ENCODE results near the gene PRR16.

The PRR16 gene

GRCh38 chr5:120449501-120449900 is 14.6 kb upstream of the PRR16 start:
- Histone ChIP-seq H3K4me2 (ENCODE audit: low read depth, low read length) (no peak overlapping the region), H3K27me3 (replicated peaks; ENCODE audit: insufficient read depth, low read length) (no peaks in the 10 kb centered on the region), H3K9me3 (replicated peaks; ENCODE audit: insufficient read depth, low read length) (no peaks in the 10 kb centered on the region), H4K20me1 (ENCODE audit: insufficient read depth, low read length) (no peaks in the 10 kb centered on the region), H3K79me2 (ENCODE audit: low read length) (no peaks in the 10 kb centered on the region), H3K27ac (ENCODE audit: low read length) (no peak overlapping the region), H3K9ac (ENCODE audit: low read length) (no peak overlapping the region), H3K36me3 (replicated peaks; ENCODE audit: insufficient read depth, low read length) (no peaks in the 10 kb centered on the region), H3K4me1 (ENCODE audit: low read length) (no peaks in the 10 kb centered on the region), H3K9me2 (replicated peaks; ENCODE audit: insufficient read depth, low read length) (no peaks in the 10 kb centered on the region), H2AFZ (ENCODE audit: low read length) (no peak overlapping the region), H3K4me3 (ENCODE audit: low read length) (no peak overlapping the region), H3F3A (ENCODE audit: insufficient read depth, low read length) (no peaks in the 10 kb centered on the region)
- DNase-seq = no peak
- no peak for TF ChIP-seq EZH2 (optimal IDR thresholded peaks at IDR 0.05; ENCODE audit: low read depth, low read length)
- TF ChIP-seq CTCF (IDR thresholded peaks at IDR 0.05; ENCODE audit: low read length) = no peak
- no peak for TF ChIP-seq EZH2phosphoT487 (IDR thresholded peaks at IDR 0.05; ENCODE audit: low read length)

GRCh38 chr5:120450910-120451309 is 13.2 kb upstream of the PRR16 start:
- H3K9me2 ChIP-seq (replicated peaks; ENCODE audit: insufficient read depth, low read length) = no peaks in the 10 kb centered on the region
- H3K27ac ChIP-seq (ENCODE audit: low read length) = no peak overlapping the region
- DNase-seq = no peak
- H3K27me3 ChIP-seq (replicated peaks; ENCODE audit: insufficient read depth, low read length) = no peaks in the 10 kb centered on the region
- no peaks in the 10 kb centered on the region for H3K9me3 ChIP-seq (replicated peaks; ENCODE audit: insufficient read depth, low read length)
- no peaks in the 10 kb centered on the region for H3F3A ChIP-seq (ENCODE audit: insufficient read depth, low read length)
- no peak overlapping the region for H3K4me2 ChIP-seq (ENCODE audit: low read depth, low read length)
- H3K36me3 ChIP-seq (replicated peaks; ENCODE audit: insufficient read depth, low read length) = no peaks in the 10 kb centered on the region
- H4K20me1 ChIP-seq (ENCODE audit: insufficient read depth, low read length) = no peaks in the 10 kb centered on the region
- H3K79me2 ChIP-seq (ENCODE audit: low read length) = no peaks in the 10 kb centered on the region
- TF ChIP-seq CTCF (IDR thresholded peaks at IDR 0.05; ENCODE audit: low read length) (no peak), EZH2 (optimal IDR thresholded peaks at IDR 0.05; ENCODE audit: low read depth, low read length) (no peak), EZH2phosphoT487 (IDR thresholded peaks at IDR 0.05; ENCODE audit: low read length) (no peak)
- H2AFZ ChIP-seq (ENCODE audit: low read length) = no peak overlapping the region
- no peaks in the 10 kb centered on the region for H3K4me1 ChIP-seq (ENCODE audit: low read length)
- no peak overlapping the region for H3K4me3 ChIP-seq (ENCODE audit: low read length)
- no peak overlapping the region for H3K9ac ChIP-seq (ENCODE audit: low read length)

- no peaks in the 10 kb centered on the region for H4K20me1 ChIP-seq (ENCODE audit: insufficient read depth, low read length)
- H3K4me1 ChIP-seq (ENCODE audit: low read length) = no peaks in the 10 kb centered on the region
- no peaks in the 10 kb centered on the region for H3F3A ChIP-seq (ENCODE audit: insufficient read depth, low read length)
- H2AFZ ChIP-seq (ENCODE audit: low read length) = no peak overlapping the region
- H3K27ac ChIP-seq (ENCODE audit: low read length) = no peak overlapping the region
- H3K9me2 ChIP-seq (replicated peaks; ENCODE audit: insufficient read depth, low read length) = no peaks in the 10 kb centered on the region
- H3K27me3 ChIP-seq (replicated peaks; ENCODE audit: insufficient read depth, low read length) = no peaks in the 10 kb centered on the region
- no peaks in the 10 kb centered on the region for H3K79me2 ChIP-seq (ENCODE audit: low read length)
- H3K36me3 ChIP-seq (replicated peaks; ENCODE audit: insufficient read depth, low read length) = no peaks in the 10 kb centered on the region
- H3K9me3 ChIP-seq (replicated peaks; ENCODE audit: insufficient read depth, low read length) = no peaks in the 10 kb centered on the region
- TF ChIP-seq EZH2 (optimal IDR thresholded peaks at IDR 0.05; ENCODE audit: low read depth, low read length) = no peak
- no peak for TF ChIP-seq EZH2phosphoT487 (IDR thresholded peaks at IDR 0.05; ENCODE audit: low read length)
- TF ChIP-seq CTCF (IDR thresholded peaks at IDR 0.05; ENCODE audit: low read length) = no peak
- no peak overlapping the region for H3K4me2 ChIP-seq (ENCODE audit: low read depth, low read length)
- no peak overlapping the region for H3K4me3 ChIP-seq (ENCODE audit: low read length)
- H3K9ac ChIP-seq (ENCODE audit: low read length) = no peak overlapping the region
- DNase-seq = no peak
Observed at GRCh38 chr5:120451445-120451844, 12.7 kb upstream of the PRR16 start.
